NK-92 (cell line): ENCODE results near the gene FRAS1.
"Not testable (repeated sequence)": the region's sequence is repeated elsewhere in the genome, so short reads cannot be mapped to it uniquely, and the experiment has no call there.

Experiments
- DNase-seq: peaks from one replicate; lab custom pipeline; 2025; ENCODE audit not compliant: unreplicated experiment; lab: John Stamatoyannopoulos, UW

Gene FRAS1

GRCh38 chr4:78268597-78268996, 211.5 kb downstream of the FRAS1 start:
- DNase-seq: no peak

GRCh38 chr4:78275450-78275849, 218.3 kb downstream of the FRAS1 start:
- DNase-seq: not testable (repeated sequence)

GRCh38 chr4:78286281-78286680, 229.2 kb downstream of the FRAS1 start:
- DNase-seq: no peak

- DNase-seq: no peak
Measured at GRCh38 chr4:78288327-78288726, 231.2 kb downstream of the FRAS1 start.

GRCh38 chr4:78291277-78291676, 234.2 kb downstream of the FRAS1 start:
- no peak for DNase-seq

- no peak for DNase-seq
Measured at GRCh38 chr4:78292341-78292740, 235.2 kb downstream of the FRAS1 start.

GRCh38 chr4:78292856-78293255, 235.7 kb downstream of the FRAS1 start:
- DNase-seq: no peak

- no peak for DNase-seq
Measured at GRCh38 chr4:78293348-78293747, 236.2 kb downstream of the FRAS1 start.

- no peak for DNase-seq
Measured at GRCh38 chr4:78293821-78294301, 236.7 kb downstream of the FRAS1 start.

- DNase-seq: no peak
Measured at GRCh38 chr4:78296261-78296660, 239.1 kb downstream of the FRAS1 start.

GRCh38 chr4:78297116-78297800, 240.1 kb downstream of the FRAS1 start:
- DNase-seq: no peak

- DNase-seq: no peak
Measured at GRCh38 chr4:78298618-78299017, 241.5 kb downstream of the FRAS1 start.

- no peak for DNase-seq
Measured at GRCh38 chr4:78299565-78299972, 242.4 kb downstream of the FRAS1 start.

GRCh38 chr4:78307263-78307662, 250.1 kb downstream of the FRAS1 start:
- DNase-seq: not testable (repeated sequence)

- DNase-seq: no peak
Measured at GRCh38 chr4:78308517-78308916, 251.4 kb downstream of the FRAS1 start.

GRCh38 chr4:78309352-78309751, 252.2 kb downstream of the FRAS1 start:
- DNase-seq: no peak

GRCh38 chr4:78310007-78310739, 253.1 kb downstream of the FRAS1 start:
- no peak for DNase-seq

- DNase-seq: no peak
Measured at GRCh38 chr4:78310740-78311115, 253.6 kb downstream of the FRAS1 start.

GRCh38 chr4:78311306-78311705, 254.2 kb downstream of the FRAS1 start:
- DNase-seq: no peak

- no peak for DNase-seq
Measured at GRCh38 chr4:78312989-78313753, 256.0 kb downstream of the FRAS1 start.

- DNase-seq: no peak
Measured at GRCh38 chr4:78313754-78314120, 256.6 kb downstream of the FRAS1 start.

GRCh38 chr4:78318126-78318525, 261.0 kb downstream of the FRAS1 start:
- DNase-seq: no peak
